HG03558 (cell line): ENCODE data around the gene CRYGA.
"Not testable (repeated sequence)": the region's sequence is repeated elsewhere in the genome, so short reads cannot be mapped to it uniquely, and the experiment has no call there.

ENCODE experiments used
- ATAC-seq: cut with Tn5 transposase; IDR thresholded peaks from one replicate; pipeline ENCODE4 v1.9.1; 2021; ENCODE audit warnings: moderate number of reproducible peaks; ENCODE audit not compliant: unreplicated experiment; ENCODE audit errors: extremely low read depth

The CRYGA gene

GRCh38 chr2:208172125-208172524 is 8.7 kb upstream of the CRYGA start:
- ATAC-seq = no peak

GRCh38 chr2:208164951-208165755 is 1.8 kb upstream of the CRYGA start:
- no peak for ATAC-seq

GRCh38 chr2:208156439-208156838 is 7.0 kb downstream of the CRYGA start:
- ATAC-seq = no peak

GRCh38 chr2:208153156-208153555 is 10.2 kb downstream of the CRYGA start:
- no peak for ATAC-seq

GRCh38 chr2:208150956-208151355 is 12.4 kb downstream of the CRYGA start:
- ATAC-seq = no peak

GRCh38 chr2:208150094-208150493 is 13.3 kb downstream of the CRYGA start:
- ATAC-seq = no peak

GRCh38 chr2:208148803-208149202 is 14.6 kb downstream of the CRYGA start:
- ATAC-seq = no peak

- ATAC-seq = no peak
Measured at GRCh38 chr2:208147759-208148158, 15.6 kb downstream of the CRYGA start.

GRCh38 chr2:208147008-208147407 is 16.4 kb downstream of the CRYGA start:
- no peak for ATAC-seq

- no peak for ATAC-seq
Measured at GRCh38 chr2:208146006-208146405, 17.4 kb downstream of the CRYGA start, which contains the start of gene CRYGB. CRYGB (minus strand) TSS chr2:208146158; CDS start chr2:208146120, 38 bp downstream.

- no peak for ATAC-seq
Measured at GRCh38 chr2:208142925-208143799, 20.2 kb downstream of the CRYGA start.

- no peak for ATAC-seq
Measured at GRCh38 chr2:208142240-208142924, 21.0 kb downstream of the CRYGA start.

GRCh38 chr2:208139447-208139846 is 23.9 kb downstream of the CRYGA start:
- no peak for ATAC-seq

GRCh38 chr2:208138334-208138733 is 25.1 kb downstream of the CRYGA start:
- not testable (repeated sequence) for ATAC-seq

GRCh38 chr2:208136716-208137094 is 26.7 kb downstream of the CRYGA start:
- ATAC-seq = no peak

GRCh38 chr2:208135794-208136715 is 27.3 kb downstream of the CRYGA start:
- ATAC-seq = no peak

GRCh38 chr2:208134928-208135586 is 28.3 kb downstream of the CRYGA start:
- no peak for ATAC-seq

- no peak for ATAC-seq
Measured at GRCh38 chr2:208130712-208131110, 32.7 kb downstream of the CRYGA start.
